ENCODE data around the gene KCNAB1. TPM values are rescaled to one million over a fixed set of nuclear protein-coding genes. Genes with fewer than 3 reads are reported as not detected.

Gene KCNAB1
- total RNA-seq, 1 donor from 2014 or later = 0.79 TPM

GRCh38 chr3:156382458-156383346 lies 262.3 kb downstream of the KCNAB1 start:
- no peaks in the 10 kb centered on the region for H3K36me3 Mint-ChIP-seq (ENCODE audit: low read depth)
- DNase-seq (ENCODE audit: low read depth, low spot score) = peak; percentile 16
- H3K4me1 Mint-ChIP-seq = peaks cover 5% of the 10 kb centered on the region
- peak; percentile 55 for TF ChIP-seq CTCF (conservative IDR thresholded peaks at IDR 0.05)
- no peak overlapping the region for H3K4me3 Mint-ChIP-seq
- H3K27me3 Mint-ChIP-seq (ENCODE audit: low read depth) = no peaks in the 10 kb centered on the region
- no peak overlapping the region for H3K27ac Mint-ChIP-seq (ENCODE audit: unreplicated experiment)
- no peaks in the 10 kb centered on the region for H3K9me3 Mint-ChIP-seq

GRCh38 chr3:156383441-156384025 lies 263.2 kb downstream of the KCNAB1 start:
- peaks cover 5% of the 10 kb centered on the region for H3K4me1 Mint-ChIP-seq
- H3K4me3 Mint-ChIP-seq = no peak overlapping the region
- no peaks in the 10 kb centered on the region for H3K27me3 Mint-ChIP-seq (ENCODE audit: low read depth)
- no peak for DNase-seq (ENCODE audit: low read depth, low spot score)
- H3K27ac Mint-ChIP-seq (ENCODE audit: unreplicated experiment) = no peak overlapping the region
- no peaks in the 10 kb centered on the region for H3K9me3 Mint-ChIP-seq
- no peaks in the 10 kb centered on the region for H3K36me3 Mint-ChIP-seq (ENCODE audit: low read depth)
- no peak for TF ChIP-seq CTCF (conservative IDR thresholded peaks at IDR 0.05)

- Mint-ChIP-seq H3K27ac (ENCODE audit: unreplicated experiment) (no peak overlapping the region), H3K9me3 (no peaks in the 10 kb centered on the region), H3K4me3 (no peak overlapping the region), H3K27me3 (ENCODE audit: low read depth) (peaks cover 6% of the 10 kb centered on the region), H3K4me1 (peaks cover 5% of the 10 kb centered on the region), H3K36me3 (ENCODE audit: low read depth) (no peaks in the 10 kb centered on the region)
- DNase-seq (ENCODE audit: low read depth, low spot score) = no peak
- no peak for TF ChIP-seq CTCF (conservative IDR thresholded peaks at IDR 0.05)
These were observed 268.4 kb downstream of the KCNAB1 start for GRCh38 chr3:156388497-156389448.

- H3K36me3 Mint-ChIP-seq (ENCODE audit: low read depth) = no peaks in the 10 kb centered on the region
These were observed 269.1 kb downstream of the KCNAB1 start for GRCh38 chr3:156389449-156389950.

More at GRCh38 chr3:156389449-156389950, 269.1 kb downstream of the KCNAB1 start:
- no peaks in the 10 kb centered on the region for H3K9me3 Mint-ChIP-seq
- H3K27me3 Mint-ChIP-seq (ENCODE audit: low read depth) = peaks cover 6% of the 10 kb centered on the region
- no peak overlapping the region for H3K27ac Mint-ChIP-seq (ENCODE audit: unreplicated experiment)
- H3K4me1 Mint-ChIP-seq = peaks cover 5% of the 10 kb centered on the region
- no peak for DNase-seq (ENCODE audit: low read depth, low spot score)
- no peak for TF ChIP-seq CTCF (conservative IDR thresholded peaks at IDR 0.05)
- H3K4me3 Mint-ChIP-seq = no peak overlapping the region

All from neural crest cell (in vitro differentiated cells).